A549 (cell line): ENCODE measurements around the gene SOX8. TPM values are rescaled to one million over a fixed set of nuclear protein-coding genes. Genes with fewer than 3 reads are reported as not detected.

Source experiments
- ATAC-seq, 2 experiments: fragments of 200-7000 bp in 1 of 2; fragments of >200 bp in 1 of 2; cut with Nextera tagmentation in 1 of 2; cut with Tn5 transposase in 1 of 2; 3 replicates each; pipeline versions ENCODE4 v1.8.0 to v1.9.1; 2018 to 2020; ENCODE audit warnings: mild to moderate bottlenecking in 1 of 2, moderate library complexity in 1 of 2
- CTCF ChIA-PET: fragments of 300-600 bp; sonication (Branson Sonifier 250); formaldehyde crosslinking; extraction: SDS; loops from one replicate; lab custom pipeline; 2021; ENCODE audit warnings: antibody characterized with exemption, inconsistent platforms; lab: Yijun Ruan, JAX
- POLR2A ChIA-PET: fragments of 350-600 bp; formaldehyde crosslinking; extraction: SDS; loops from one replicate; lab custom pipeline; 2021; ENCODE audit warnings: antibody characterized with exemption, inconsistent platforms; lab: Yijun Ruan, JAX
- DNase-seq, 2 experiments: peaks; one replicate each; pipeline versions ENCODE4 v3.0.0 to v3.0.0-alpha.2; 2011 to 2016; ENCODE audit warnings: low read depth in 1 of 2, low spot score in 1 of 2
- FAIRE-seq: peaks from 2 replicates; lab custom pipeline; 2011; peaks lifted over from hg19 to GRCh38; lab: Jason Lieb, UNC
- H3K27ac ChIP-seq, 2 experiments: fragments of >200 bp; sonication (Bioruptor Twin); formaldehyde crosslinking; 3 replicates each; pipeline ENCODE4 v1.5.1; 2016 to 2017
- H3K4me1 ChIP-seq: fragments of >200 bp; sonication (Bioruptor Twin); formaldehyde crosslinking; 3 replicates; pipeline ENCODE4 v1.6.1; 2016
- H3K4me2 ChIP-seq: fragments of >200 bp; sonication (Bioruptor Twin); formaldehyde crosslinking; 3 replicates; pipeline ENCODE4 v1.6.1; 2016
- H3K4me3 ChIP-seq: fragments of >200 bp; sonication (Bioruptor Twin); formaldehyde crosslinking; 3 replicates; pipeline ENCODE4 v1.5.1; 2016
- H3K9me3 ChIP-seq: fragments of >200 bp; sonication (Bioruptor Twin); formaldehyde crosslinking; 3 replicates; pipeline ENCODE4 v1.6.1; 2016
- BCL3 ChIP-seq: fragments of >200 bp; sonication (Bioruptor Twin); formaldehyde crosslinking; IDR thresholded peaks from 3 replicates; pipeline ENCODE4 v1.6.1; 2016
- EHF ChIP-seq: fragments of 250-450 bp; sonication (Bioruptor Pico); IDR thresholded peaks from 2 replicates; pipeline ENCODE4 v1.5.0; 2020; ENCODE audit warnings: mild to moderate bottlenecking
- ELK1 ChIP-seq: fragments of 150-350 bp; IDR thresholded peaks from 2 replicates; pipeline ENCODE4 v1.6.1; 2014; ENCODE audit warnings: low read depth, mild to moderate bottlenecking, low read length
- ESRRA ChIP-seq: fragments of 150-350 bp; IDR thresholded peaks from 2 replicates; pipeline ENCODE4 v1.6.1; 2014; ENCODE audit warnings: mild to moderate bottlenecking, low read length, borderline replicate concordance
- FOSL2 ChIP-seq, 2 experiments: fragments of 450-650 bp in 1 of 2; fragments of >200 bp in 1 of 2; sonication (Bioruptor Twin) in 1 of 2; formaldehyde crosslinking; IDR thresholded peaks; 2 replicates each; pipeline versions ENCODE4 v1.5.0 to v1.6.1; 2016 to 2020; ENCODE audit warnings: mild to moderate bottlenecking in 1 of 2, moderate library complexity in 1 of 2
- FOXS1 ChIP-seq: fragments of 250-450 bp; sonication (Bioruptor Pico); IDR thresholded peaks from 2 replicates; pipeline ENCODE4 v1.5.0; 2020; ENCODE audit warnings: mild to moderate bottlenecking, moderate library complexity
- HES2 ChIP-seq: fragments of >200 bp; sonication (Bioruptor Twin); formaldehyde crosslinking; IDR thresholded peaks from 2 replicates; pipeline ENCODE4 v1.6.1; 2016
- HEYL ChIP-seq: fragments of 250-450 bp; sonication (Bioruptor Pico); IDR thresholded peaks from 2 replicates; pipeline ENCODE4 v1.8.0; 2021; ENCODE audit warnings: mild to moderate bottlenecking, moderate library complexity
- HOXB13 ChIP-seq: fragments of 250-450 bp; sonication (Bioruptor Pico); IDR thresholded peaks from 2 replicates; pipeline ENCODE4 v1.5.0; 2020; ENCODE audit warnings: low read depth, mild to moderate bottlenecking, moderate library complexity
- KDM1A ChIP-seq: fragments of 200-600 bp; sonication (generic); IDR thresholded peaks from 2 replicates; pipeline ENCODE4 v1.6.1; 2016; ENCODE audit warnings: low read depth, mild to moderate bottlenecking
- MAZ ChIP-seq: fragments of 150-350 bp; IDR thresholded peaks from 2 replicates; pipeline ENCODE4 v1.6.1; 2014; ENCODE audit warnings: antibody characterized with exemption, low read depth, low read length, borderline replicate concordance
- PHF8 ChIP-seq: fragments of 200-600 bp; sonication (generic); IDR thresholded peaks from 2 replicates; pipeline ENCODE4 v1.6.1; 2016; ENCODE audit warnings: low read depth, mild to moderate bottlenecking, antibody characterized with exemption, moderate library complexity, borderline replicate concordance
- RFX5 ChIP-seq: fragments of 450-650 bp; IDR thresholded peaks from 2 replicates; pipeline ENCODE4 v1.7.1; 2014; ENCODE audit warnings: antibody characterized with exemption, mild to moderate bottlenecking, moderate library complexity
- SMC3 ChIP-seq: fragments of >200 bp; sonication (Bioruptor Twin); formaldehyde crosslinking; IDR thresholded peaks from 3 replicates; pipeline ENCODE4 v1.6.1; 2018; ENCODE audit warnings: inconsistent platforms
- SREBF2 ChIP-seq: fragments of 450-650 bp; IDR thresholded peaks from 2 replicates; pipeline ENCODE4 v1.6.1; 2014; ENCODE audit warnings: mild to moderate bottlenecking, moderate library complexity
- TP53 ChIP-seq: fragments of 250-450 bp; sonication (Bioruptor Pico); IDR thresholded peaks from 2 replicates; pipeline ENCODE4 v1.5.0; 2021; ENCODE audit warnings: mild to moderate bottlenecking, moderate library complexity
- ZFP36 ChIP-seq: fragments of 450-650 bp; IDR thresholded peaks from 2 replicates; pipeline ENCODE4 v1.6.1; 2014; ENCODE audit warnings: borderline replicate concordance; ENCODE audit not compliant: partially characterized antibody
- WGBS: methylation state at CpG from one replicate; pipeline ENCODE4 v1.1.6; 2017; ENCODE audit errors: missing lambda C conversion rate; 5-methylcytosine and 5-hydroxymethylcytosine counted together
- polyA plus RNA-seq, 4 experiments: library from polyadenylated mRNA; depleted of rRNA in 3 of 4; stranded (reverse); fragments of >200 nt; fragmentation: RNase III in 1 of 4; extraction: RNeasy Plus Mini Kit Qiagen cat#74134 plus additional on column Dnase treatment in 1 of 4; gene quantifications; 2 replicates in 3 of 4; 3 replicates in 1 of 4; pipeline ENCODE4 v1.2.3, GENCODE V29; 2011 to 2017

Gene SOX8
- polyA plus RNA-seq, 2 of the 4 experiments (the other 2 are of a cell fraction) = 0.06 to 0.22 TPM

- FAIRE-seq (no peak), DNase-seq (no peak)
- CTCF ChIA-PET = interaction anchor here (2.6 kb wide), 1 partner anchor 44 kb away, joined by 10 read pairs; no protein-coding TSS in a partner anchor
- Histone ChIP-seq H3K27ac (no peak overlapping the region), H3K9me3 (no peaks in the 10 kb centered on the region)
- TF ChIP-seq BCL3 (no peak), SMC3 (no peak), ELK1 (no peak), EHF (CRISPR knock-in tag) (no peak), ZFP36 (no peak)
- TF ChIP-seq, all 56 proteins: peak for 0
- Histone ChIP-seq H3K4me2 (no peak overlapping the region), H3K4me1 (no peaks in the 10 kb centered on the region), H3K4me3 (no peak overlapping the region)
- POLR2A ChIA-PET = no interaction called here
- WGBS = 82% methylated on average over 5 of the region's 8 CpGs
- ATAC-seq = no peak
Observed at GRCh38 chr16:1014221-1014620, 32.7 kb downstream of the SOX8 start.

GRCh38 chr16:1014771-1015495 lies 33.4 kb downstream of the SOX8 start:
- Histone ChIP-seq H3K4me3 (no peak overlapping the region), H3K27ac (no peak overlapping the region), H3K4me1 (no peaks in the 10 kb centered on the region), H3K4me2 (no peak overlapping the region), H3K9me3 (no peaks in the 10 kb centered on the region)
- WGBS = 77% methylated on average over 19 of the region's 22 CpGs
- ATAC-seq (no peak), FAIRE-seq (no peak), DNase-seq (no peak)
- ChIA-PET POLR2A (no interaction called here), CTCF (interaction anchor here (0.9 kb wide), 1 partner anchor 41 kb away, joined by 5 read pairs; no protein-coding TSS in a partner anchor)
- TF ChIP-seq PHF8 (no peak), RFX5 (no peak), HEYL (CRISPR knock-in tag) (no peak), TP53 (no peak), FOXS1 (CRISPR knock-in tag) (no peak), HOXB13 (CRISPR knock-in tag) (no peak), EHF (CRISPR knock-in tag) (no peak), SMC3 (no peak)

- WGBS = 72% methylated on average over 13 of the region's 15 CpGs
- H3K4me1 ChIP-seq = no peaks in the 10 kb centered on the region
- FAIRE-seq (no peak), ATAC-seq (no peak), DNase-seq (no peak)
- POLR2A ChIA-PET = no interaction called here
- no peak overlapping the region for H3K4me2 ChIP-seq
- no peaks in the 10 kb centered on the region for H3K9me3 ChIP-seq
- TF ChIP-seq KDM1A (no peak), ZFP36 (peak; percentile 17)
- TF ChIP-seq, all 56 proteins: peak for 1
- CTCF ChIA-PET = interaction anchor here (0.7 to 1.3 kb wide), 6 partner anchors 21 to 277 kb away, joined by 3 to 5 read pairs (median 3); no protein-coding TSS in a partner anchor
- H3K4me3 ChIP-seq = no peak overlapping the region
- H3K27ac ChIP-seq = no peak overlapping the region
Observed at GRCh38 chr16:1018447-1019198, 37.1 kb downstream of the SOX8 start.

- ATAC-seq = peak in 1 of 2 experiments; percentile 19; a peak in 2 of 6 replicates
- FAIRE-seq = no peak
- H3K27ac ChIP-seq = no peak overlapping the region
- H3K9me3 ChIP-seq = no peaks in the 10 kb centered on the region
- TF ChIP-seq HES2 (no peak), ESRRA (no peak), SREBF2 (no peak), MAZ (no peak), FOSL2 (IDR thresholded peaks at IDR 0.05) (no peak), FOSL2 (CRISPR knock-in tag; IDR thresholded peaks at IDR 0.05) (no peak)
- TF ChIP-seq, all 56 proteins: peak for 0
- WGBS = 68% methylated on average over 57 of the region's 66 CpGs
- ChIA-PET POLR2A (no interaction called here), CTCF (interaction anchor here (0.7 to 1.8 kb wide), 7 partner anchors 12 to 278 kb away, joined by 3 to 5 read pairs (median 3); no protein-coding TSS in a partner anchor)
- DNase-seq = no peak
- no peak overlapping the region for H3K4me3 ChIP-seq
- H3K4me2 ChIP-seq = no peak overlapping the region
- no peaks in the 10 kb centered on the region for H3K4me1 ChIP-seq
Observed at GRCh38 chr16:1019231-1020090, 37.9 kb downstream of the SOX8 start.
